ENCODE results near the gene PPP2R3C. TPM values are rescaled to one million over a fixed set of nuclear protein-coding genes. Genes with fewer than 3 reads are reported as not detected.

The PPP2R3C gene
- total and polyA plus RNA-seq, 9 donors: 16.8 to 39.7 (median 26.8) TPM

- 87 to 93% (median 92%) methylated on average over 2 of the region's 2 CpGs for WGBS, 3 donors
Measured at GRCh38 chr14:35088514-35088913, 33.3 kb downstream of the PPP2R3C start.

GRCh38 chr14:35085441-35085840 is 36.3 kb downstream of the PPP2R3C start:
- DNase-seq: no peak
- H3K27ac ChIP-seq: no peak overlapping the region
- intact Hi-C loops (cut with DNase I): no loop called here
- H3K9me3 ChIP-seq: no peaks in the 10 kb centered on the region
- H3K4me3 ChIP-seq: no peak overlapping the region
- WGBS, 3 donors: 80 to 93% (median 88%) methylated on average over 2 of the region's 2 CpGs
- H3K4me1 ChIP-seq (ENCODE audit: insufficient read depth): no peaks in the 10 kb centered on the region
- H3K36me3 ChIP-seq: no peaks in the 10 kb centered on the region
- TF ChIP-seq CTCF (IDR thresholded peaks at IDR 0.05) (no peak), POLR2A (IDR thresholded peaks at IDR 0.05) (no peak), EP300 (IDR thresholded peaks at IDR 0.05) (no peak)
- H3K27me3 ChIP-seq: no peaks in the 10 kb centered on the region

More at GRCh38 chr14:35088514-35088913, 33.3 kb downstream of the PPP2R3C start:
- no peak overlapping the region for H3K4me3 ChIP-seq
- H3K27me3 ChIP-seq: no peaks in the 10 kb centered on the region
- no peaks in the 10 kb centered on the region for H3K4me1 ChIP-seq (ENCODE audit: insufficient read depth)
- no peak for TF ChIP-seq EP300 (IDR thresholded peaks at IDR 0.05)
- TF ChIP-seq CTCF (IDR thresholded peaks at IDR 0.05): no peak
- TF ChIP-seq POLR2A (IDR thresholded peaks at IDR 0.05): no peak
- DNase-seq: no peak
- H3K27ac ChIP-seq: no peak overlapping the region
- intact Hi-C loops (cut with DNase I): no loop called here
- no peaks in the 10 kb centered on the region for H3K36me3 ChIP-seq
- no peaks in the 10 kb centered on the region for H3K9me3 ChIP-seq

GRCh38 chr14:35083530-35084150 is 38.1 kb downstream of the PPP2R3C start:
- H3K36me3 ChIP-seq: no peaks in the 10 kb centered on the region
- H3K27me3 ChIP-seq: no peaks in the 10 kb centered on the region
- no peaks in the 10 kb centered on the region for H3K9me3 ChIP-seq
- no peak for DNase-seq
- no peaks in the 10 kb centered on the region for H3K4me1 ChIP-seq (ENCODE audit: insufficient read depth)
- H3K27ac ChIP-seq: no peak overlapping the region
- no peak overlapping the region for H3K4me3 ChIP-seq
- 95 to 97% (median 96%) methylated on average over 8 of the region's 8 CpGs for WGBS, 3 donors
- TF ChIP-seq POLR2A (IDR thresholded peaks at IDR 0.05) (no peak), EP300 (IDR thresholded peaks at IDR 0.05) (no peak), CTCF (IDR thresholded peaks at IDR 0.05) (no peak)
- intact Hi-C loops (cut with DNase I): no loop called here

GRCh38 chr14:35079742-35080141 is 42.0 kb downstream of the PPP2R3C start:
- Histone ChIP-seq H3K4me1 (ENCODE audit: insufficient read depth) (no peaks in the 10 kb centered on the region), H3K9me3 (no peaks in the 10 kb centered on the region), H3K27ac (no peak overlapping the region), H3K36me3 (no peaks in the 10 kb centered on the region), H3K27me3 (no peaks in the 10 kb centered on the region), H3K4me3 (no peak overlapping the region)
- DNase-seq: no peak
- 77 to 88% (median 86%) methylated on average over 1 of the region's 1 CpG for WGBS, 3 donors
- TF ChIP-seq CTCF (IDR thresholded peaks at IDR 0.05) (no peak), POLR2A (IDR thresholded peaks at IDR 0.05) (no peak), EP300 (IDR thresholded peaks at IDR 0.05) (no peak)
- intact Hi-C loops (cut with DNase I): no loop called here
